H54 (cell line): Measurements from ENCODE around the gene SPATS2.
"Not testable (repeated sequence)": the region's sequence is repeated elsewhere in the genome, so short reads cannot be mapped to it uniquely, and the experiment has no call there.

Source experiments
- DNase-seq: peaks from one replicate; pipeline ENCODE4 v3.0.0; 2011; ENCODE audit warnings: low spot score, mixed read lengths; ENCODE audit not compliant: insufficient read length
- FAIRE-seq: peaks from 3 replicates; lab custom pipeline; 2011; peaks lifted over from hg19 to GRCh38; lab: Jason Lieb, UNC
- POLR2A ChIP-seq: IDR thresholded peaks from 2 replicates; pipeline ENCODE4 v1.6.1; 2011; ENCODE audit warnings: low read depth, mild to moderate bottlenecking, low read length

The SPATS2 gene

DNA sequence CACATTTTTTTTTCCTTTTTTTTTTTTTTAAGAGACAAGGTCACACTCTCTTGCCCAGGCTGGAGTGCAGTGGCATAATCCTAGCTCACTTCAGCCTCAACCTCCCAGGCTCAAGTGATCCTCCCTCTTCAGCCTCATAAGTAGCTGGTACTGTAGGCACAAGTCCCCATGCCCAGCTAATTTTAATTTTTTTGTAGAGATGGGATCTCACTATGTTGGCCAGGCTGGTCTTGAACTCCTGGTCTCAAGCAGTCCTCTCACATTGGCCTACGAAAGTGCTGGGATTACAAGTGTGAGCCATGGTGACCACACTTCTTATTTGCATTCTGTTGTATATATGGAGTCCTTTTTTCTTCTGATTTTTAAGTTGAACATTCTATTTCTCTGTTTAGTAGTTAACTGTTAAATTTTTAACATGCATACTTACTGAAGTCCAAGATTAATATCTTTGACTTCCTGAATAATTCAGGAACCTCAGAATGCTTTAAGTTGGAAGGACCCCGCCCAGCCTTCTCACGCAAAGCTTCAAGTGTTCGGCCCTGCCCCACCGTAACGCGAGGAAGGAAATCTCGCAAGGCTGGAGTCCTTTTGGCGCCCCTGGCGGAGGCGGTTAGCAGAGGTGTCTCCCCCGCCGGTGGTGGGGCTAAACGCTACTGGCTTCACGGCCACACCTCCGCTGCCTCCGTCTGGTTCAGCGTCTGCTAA is 21.6 kb downstream of the SPATS2 start:
- DNase-seq (no peak), FAIRE-seq (no peak)
- TF ChIP-seq POLR2A: no peak

DNA sequence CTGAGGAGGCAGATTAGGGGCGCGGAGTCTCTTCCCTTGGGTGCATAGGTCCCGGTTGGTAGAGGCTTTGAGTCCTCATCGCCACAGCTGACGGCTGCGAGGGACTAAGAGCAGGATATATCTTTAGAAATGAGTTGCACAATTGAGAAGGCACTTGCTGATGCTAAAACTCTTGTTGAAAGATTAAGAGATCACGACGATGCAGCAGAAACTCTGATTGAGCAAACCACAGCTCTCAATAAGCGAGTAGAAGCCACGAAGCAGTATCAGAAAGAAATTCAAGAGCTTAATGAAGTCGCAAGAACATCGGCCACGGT is 22.1 kb downstream of the SPATS2 start:
- FAIRE-seq (no peak), DNase-seq (no peak)
- TF ChIP-seq POLR2A: no peak

DNA sequence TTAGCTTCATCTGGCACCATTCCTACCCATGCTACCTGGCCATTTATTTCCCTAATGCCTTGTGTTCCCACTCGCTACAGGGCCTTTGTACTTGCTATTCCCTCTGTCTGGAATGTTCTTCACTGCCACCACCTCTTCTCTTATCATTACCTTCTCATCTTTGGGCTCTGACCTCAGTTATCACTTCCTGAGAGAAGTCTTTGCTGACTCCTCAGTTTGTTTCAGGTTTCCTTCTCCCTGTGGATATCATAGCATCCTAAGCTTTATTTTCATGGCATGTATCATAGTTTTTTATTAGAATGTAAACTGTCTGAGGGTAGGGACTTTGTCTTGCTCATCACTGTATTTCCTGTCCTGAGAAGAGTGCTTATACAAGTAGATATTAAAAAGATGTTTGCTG is 29.7 kb downstream of the SPATS2 start:
- no peak for DNase-seq
- FAIRE-seq: no peak
- TF ChIP-seq POLR2A: no peak

DNA sequence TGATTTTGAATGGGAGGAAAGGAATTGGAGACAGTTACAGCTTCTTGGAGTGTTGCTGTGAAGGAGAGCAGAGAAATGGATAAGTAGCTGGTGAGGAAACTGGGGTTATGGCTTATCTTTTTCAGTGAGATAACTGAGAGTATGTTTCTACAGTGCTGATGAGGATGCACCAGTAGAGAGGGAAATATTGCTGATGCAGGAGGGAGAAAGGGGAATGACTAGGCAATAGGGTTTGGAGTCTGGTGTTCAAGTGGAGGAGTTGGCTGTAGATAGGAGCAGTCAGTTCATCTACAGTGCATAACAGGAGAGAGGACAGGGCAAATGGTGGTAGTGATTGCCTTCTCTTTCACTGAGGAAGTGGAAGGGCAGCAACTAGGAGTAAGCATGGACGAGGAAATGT is 33.0 kb downstream of the SPATS2 start:
- no peak for TF ChIP-seq POLR2A
- FAIRE-seq: no peak
- no peak for DNase-seq

DNA sequence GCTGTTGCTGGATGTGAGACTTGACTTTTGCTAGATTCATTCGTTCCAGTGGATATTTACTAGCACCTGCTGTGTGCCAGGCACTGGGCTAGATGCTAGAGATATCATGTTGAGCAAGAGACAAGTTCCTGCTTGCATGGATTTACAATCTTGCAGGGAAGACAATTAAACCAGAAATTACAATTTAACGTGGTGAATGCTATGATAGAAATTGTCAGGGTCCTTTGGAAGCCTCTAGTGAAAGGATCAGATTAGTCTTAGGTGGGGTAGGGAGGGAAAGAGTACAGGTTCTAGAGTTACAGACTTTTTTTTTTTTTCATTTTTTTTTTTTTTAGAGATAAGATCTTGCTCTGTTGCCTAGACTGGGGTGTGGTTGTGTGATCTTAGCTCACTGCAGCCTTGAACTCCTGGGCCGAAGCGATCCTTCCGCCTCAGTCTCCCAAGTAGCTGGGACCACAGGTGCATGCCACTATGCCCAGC is 36.7 kb downstream of the SPATS2 start:
- FAIRE-seq (no peak), DNase-seq (no peak)
- no peak for TF ChIP-seq POLR2A

DNA sequence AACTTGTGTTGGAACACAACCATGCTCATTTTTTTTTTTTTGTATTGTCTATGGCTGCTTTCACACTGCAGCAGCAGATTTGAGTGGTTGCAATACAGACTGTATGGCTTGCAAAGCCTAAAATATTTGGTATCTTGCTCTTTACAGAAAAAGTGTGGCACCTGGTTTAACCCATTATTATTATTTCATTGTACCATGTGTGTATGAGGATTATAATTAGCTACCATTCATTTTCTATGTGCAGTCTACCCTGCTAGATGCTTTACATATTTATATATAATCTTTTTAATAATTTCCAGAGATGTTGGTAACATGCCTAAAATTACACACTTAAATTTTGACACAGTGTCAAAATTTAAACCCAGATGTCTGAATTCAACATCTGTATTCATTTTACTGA is 37.7 kb downstream of the SPATS2 start:
- no peak for TF ChIP-seq POLR2A
- DNase-seq (no peak), FAIRE-seq (no peak)

DNA sequence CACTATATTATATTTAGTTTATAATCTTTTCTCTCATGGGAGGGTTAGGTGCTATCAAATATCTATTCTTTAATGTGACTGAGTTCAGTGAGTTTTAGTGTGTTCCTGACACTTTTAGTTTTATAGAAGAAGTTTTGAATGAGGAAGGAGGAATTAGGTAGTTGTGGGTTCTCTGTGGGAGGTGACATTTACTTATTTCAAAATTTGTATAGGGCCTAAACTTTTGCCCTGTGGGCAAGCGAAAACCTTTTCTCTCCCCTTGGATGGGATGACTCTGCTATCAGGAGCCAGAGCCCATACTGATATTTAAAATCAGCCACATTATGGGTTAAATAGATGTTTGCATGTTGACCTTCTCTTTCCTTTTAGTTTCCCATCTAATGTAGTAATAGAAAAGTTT is 43.6 kb downstream of the SPATS2 start:
- no peak for FAIRE-seq
- no peak for TF ChIP-seq POLR2A

DNA sequence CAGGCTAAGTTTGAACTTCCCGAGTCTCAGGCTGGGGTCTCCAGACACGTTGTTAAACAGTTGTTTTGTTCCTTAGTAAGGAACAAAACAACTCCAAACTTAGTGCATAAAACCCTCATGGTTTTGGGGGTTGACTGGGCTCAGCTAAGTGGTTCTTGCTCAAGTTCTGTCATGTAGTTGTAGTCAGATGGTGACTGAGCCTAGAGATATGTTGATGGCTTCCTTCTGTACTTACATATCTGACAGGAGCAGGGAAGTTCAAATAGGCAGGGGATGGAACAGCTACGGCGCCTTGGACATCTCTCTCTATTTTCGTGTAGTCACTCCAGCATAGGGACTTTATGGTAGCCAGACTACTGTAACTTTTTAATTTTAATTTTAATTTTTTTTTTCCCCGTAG is 45.7 kb downstream of the SPATS2 start:
- FAIRE-seq (no peak), DNase-seq (no peak)
- TF ChIP-seq POLR2A: no peak

More for the DNA sequence above, 43.6 kb downstream of the SPATS2 start:
- no peak for DNase-seq

DNA sequence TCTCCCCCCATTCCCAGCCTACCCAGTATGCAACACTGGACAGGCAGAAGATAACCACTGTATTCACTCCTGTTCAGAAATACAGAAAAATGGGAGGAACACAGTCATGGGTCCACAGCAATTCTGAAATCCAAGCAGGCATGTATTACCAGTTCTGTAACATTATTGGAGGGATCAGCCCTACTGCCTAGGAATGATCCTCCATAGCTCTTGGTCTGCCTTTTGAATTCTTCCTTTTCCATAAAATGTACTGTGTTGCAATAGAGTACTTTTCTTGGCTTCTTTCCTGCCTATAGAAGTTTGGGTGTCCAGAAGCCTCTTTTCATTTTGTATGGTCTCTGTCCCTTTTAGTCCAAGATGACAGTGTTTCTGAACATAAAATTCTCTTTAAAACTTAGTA is 46.5 kb downstream of the SPATS2 start:
- FAIRE-seq: peak; percentile 36
- DNase-seq: no peak
- no peak for TF ChIP-seq POLR2A

DNA sequence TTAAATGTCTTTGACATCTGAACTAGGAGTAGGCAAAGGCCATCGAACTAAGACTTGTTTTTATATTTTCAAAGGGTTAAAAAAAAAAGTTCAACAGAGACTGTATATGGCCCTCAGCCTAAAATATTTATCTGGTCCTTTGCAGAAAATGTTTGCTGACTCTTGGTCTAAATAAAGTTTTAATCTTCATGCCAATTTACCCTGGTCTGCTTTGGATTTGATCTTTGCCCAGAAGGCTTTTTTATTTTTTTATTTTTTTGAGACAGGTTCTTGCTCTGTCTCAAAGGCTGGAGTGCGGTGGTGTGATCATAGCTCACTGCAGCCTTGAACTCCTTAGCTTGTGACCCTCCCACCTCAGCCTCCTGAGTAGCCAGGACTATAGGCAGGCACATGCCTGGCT is 47.1 kb downstream of the SPATS2 start:
- FAIRE-seq: no peak
- TF ChIP-seq POLR2A: no peak
- no peak for DNase-seq

DNA sequence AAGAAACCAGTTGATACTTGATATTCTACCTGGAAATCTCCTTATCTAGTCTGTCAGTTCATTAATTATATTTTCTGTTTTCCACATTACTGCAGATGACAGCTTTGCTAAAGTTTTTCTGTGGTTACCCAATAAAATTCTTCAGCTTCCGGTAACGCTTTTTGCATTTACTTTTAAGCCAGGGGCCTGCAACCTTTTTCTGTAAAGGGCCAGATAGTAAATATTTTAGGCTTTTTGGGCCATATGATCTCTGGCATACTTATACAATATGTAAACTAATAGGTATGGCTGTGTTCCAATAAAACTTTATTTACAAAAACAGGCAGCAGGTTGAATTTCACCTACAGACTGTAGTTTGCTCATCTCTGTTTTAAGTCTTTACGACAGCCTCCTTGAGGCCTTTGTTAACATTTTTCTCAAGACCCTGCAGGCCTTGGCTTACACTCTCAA is 48.3 kb downstream of the SPATS2 start:
- DNase-seq: no peak
- TF ChIP-seq POLR2A: no peak
- FAIRE-seq: no peak

DNA sequence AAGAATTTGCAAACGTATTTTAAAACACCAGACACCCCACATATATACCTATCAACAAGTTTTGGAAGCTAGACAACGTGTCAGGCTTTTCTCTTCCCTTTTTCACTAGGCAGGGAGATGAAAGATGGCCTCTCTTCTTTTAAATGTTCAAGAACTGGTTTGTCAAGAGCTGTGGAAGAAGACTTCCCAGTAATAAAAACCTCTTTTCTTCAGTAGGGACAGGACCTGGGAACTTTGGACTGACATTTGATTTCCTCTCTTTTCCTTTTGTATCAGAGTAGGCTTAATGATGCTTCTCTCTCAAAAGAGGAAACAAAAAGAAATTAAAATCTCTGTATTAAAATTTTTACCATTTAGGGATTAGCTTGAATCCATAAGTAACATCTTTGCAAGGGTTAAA is 49.6 kb downstream of the SPATS2 start:
- FAIRE-seq (no peak), DNase-seq (no peak)
- no peak for TF ChIP-seq POLR2A

DNA sequence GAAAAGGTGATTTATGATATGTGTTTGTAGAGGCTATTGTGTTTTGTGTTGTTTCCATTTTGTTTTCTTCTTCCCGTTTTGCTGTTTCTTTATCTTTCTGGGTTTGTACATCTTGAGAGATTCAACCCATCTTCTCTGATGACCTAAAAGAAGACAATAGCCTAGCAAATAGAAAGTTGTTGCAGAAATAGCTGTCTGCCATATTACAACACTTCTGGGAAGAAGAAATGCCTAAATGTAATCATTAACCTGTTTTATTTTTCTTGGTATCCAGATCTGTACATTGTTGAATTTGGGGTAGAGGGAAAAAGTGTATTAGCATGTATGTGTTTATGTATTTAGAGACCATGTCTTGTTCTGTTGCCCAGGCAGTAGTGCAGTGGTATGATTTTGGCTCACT is 50.3 kb downstream of the SPATS2 start:
- DNase-seq: no peak
- TF ChIP-seq POLR2A: no peak
- FAIRE-seq: no peak

DNA sequence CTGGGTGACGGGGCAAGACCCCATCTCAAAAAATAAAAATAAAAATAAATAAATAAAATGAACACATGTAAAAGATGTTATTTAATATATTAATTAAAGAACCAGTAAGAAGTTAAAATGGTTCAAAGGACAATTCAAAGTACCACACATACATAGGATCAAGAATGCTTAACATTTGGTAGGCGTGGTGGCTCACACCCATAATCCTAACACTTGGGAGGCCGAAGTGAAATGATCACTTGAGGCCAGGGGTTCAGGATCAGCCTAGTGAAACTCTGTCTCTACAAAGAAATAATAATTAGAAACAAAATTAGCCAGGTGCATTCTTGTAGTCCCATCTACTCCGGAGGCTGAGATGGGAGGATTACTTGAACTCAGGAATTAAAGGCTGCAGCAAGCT is 53.3 kb downstream of the SPATS2 start:
- no peak for TF ChIP-seq POLR2A
- no peak for DNase-seq
- FAIRE-seq: no peak

DNA sequence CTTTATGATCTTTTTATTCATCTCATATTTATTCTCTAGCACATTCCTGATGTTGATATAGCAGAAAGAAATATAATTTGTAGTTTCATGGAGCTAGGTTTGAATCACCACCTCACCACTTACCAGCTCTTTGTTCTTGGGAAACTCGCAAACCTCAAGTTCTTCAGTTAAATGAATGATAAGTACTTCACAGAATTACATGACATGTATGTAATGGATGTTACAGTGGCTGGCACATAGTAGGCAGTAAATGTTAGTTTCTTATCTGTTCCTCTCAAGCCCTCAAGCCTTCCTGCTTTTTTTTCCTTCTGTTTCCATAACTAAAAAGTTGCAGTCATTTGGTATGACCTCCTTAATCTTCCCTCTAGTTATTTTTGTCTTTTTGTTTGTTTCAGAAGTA is 54.9 kb downstream of the SPATS2 start:
- DNase-seq (no peak), FAIRE-seq (no peak)
- no peak for TF ChIP-seq POLR2A

DNA sequence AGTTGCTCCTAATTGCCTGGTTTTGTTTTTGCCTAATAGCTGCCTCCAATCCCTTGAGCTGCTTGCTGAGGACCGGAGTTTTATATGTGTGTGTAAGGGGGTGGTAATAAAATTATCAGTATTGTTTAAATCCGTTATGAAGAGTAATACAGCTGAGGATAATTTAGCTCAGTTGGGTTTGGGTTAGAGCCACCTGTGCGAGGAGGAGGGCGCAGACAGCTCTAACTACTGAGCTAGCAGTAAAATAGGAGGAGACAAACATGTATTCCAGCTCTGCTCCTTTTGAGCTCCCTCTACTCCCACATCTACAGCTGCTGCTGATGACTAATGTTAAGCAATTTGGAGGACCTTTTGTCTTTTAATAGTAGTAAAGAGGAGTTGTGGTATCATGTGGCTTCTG is 61.5 kb downstream of the SPATS2 start:
- peak; percentile 98 for FAIRE-seq
- no peak for TF ChIP-seq POLR2A
- DNase-seq: peak; percentile 49

DNA sequence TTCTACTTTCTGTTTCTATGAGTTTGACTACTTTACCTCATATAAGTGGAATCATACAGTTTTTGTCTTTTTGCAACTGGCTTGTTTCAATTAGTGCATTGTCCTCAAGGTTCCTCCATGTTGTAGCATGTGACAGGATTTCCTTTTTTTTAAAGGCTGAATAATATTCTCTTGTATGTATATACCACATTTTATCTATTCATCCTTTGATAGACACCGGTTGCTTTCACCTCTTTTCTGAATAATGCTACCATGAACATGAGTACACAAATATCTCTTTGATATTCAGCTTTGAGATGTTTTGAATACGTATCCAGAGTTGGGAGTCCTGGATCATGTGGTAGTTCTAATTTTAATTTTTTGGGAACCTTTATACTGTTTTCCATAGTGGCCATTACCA is 65.4 kb downstream of the SPATS2 start:
- FAIRE-seq (no peak), DNase-seq (no peak)
- no peak for TF ChIP-seq POLR2A

DNA sequence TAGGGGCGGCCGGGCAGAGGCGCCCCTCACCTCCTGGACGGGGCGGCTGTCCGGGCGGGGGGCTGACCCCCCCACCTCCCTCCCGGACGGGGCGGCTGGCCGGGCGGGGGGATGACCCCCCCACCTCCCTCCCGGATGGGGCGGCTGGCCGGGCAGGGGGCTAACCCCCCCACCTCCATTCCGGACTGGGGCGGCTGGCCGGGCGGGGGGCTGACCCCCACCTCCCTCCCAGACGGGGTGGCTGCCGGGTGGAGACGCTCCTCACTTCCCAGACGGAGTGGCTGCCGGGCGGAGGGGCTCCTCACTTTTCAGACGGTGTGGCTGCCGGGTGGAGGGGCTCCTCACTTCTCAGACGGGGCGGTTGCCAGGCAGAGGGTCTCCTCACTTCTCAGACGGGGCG is 69.5 kb downstream of the SPATS2 start:
- not testable (repeated sequence) for DNase-seq, FAIRE-seq
